Measurements from ENCODE around the gene FXYD1.

- TF ChIP-seq CTCF (conservative IDR thresholded peaks at IDR 0.05; ENCODE audit: low read depth, low read length) (no peak), EZH2 (IDR thresholded peaks at IDR 0.05; ENCODE audit: borderline replicate concordance, low read depth, low read length, poor library complexity, severe bottlenecking) (no peak)
Observed at GRCh38 chr19:35106898-35107541, 31.6 kb upstream of the FXYD1 start.

Measured in A673 (cell line).